ENCODE measurements around the gene MNAT1.

The MNAT1 gene

DNA sequence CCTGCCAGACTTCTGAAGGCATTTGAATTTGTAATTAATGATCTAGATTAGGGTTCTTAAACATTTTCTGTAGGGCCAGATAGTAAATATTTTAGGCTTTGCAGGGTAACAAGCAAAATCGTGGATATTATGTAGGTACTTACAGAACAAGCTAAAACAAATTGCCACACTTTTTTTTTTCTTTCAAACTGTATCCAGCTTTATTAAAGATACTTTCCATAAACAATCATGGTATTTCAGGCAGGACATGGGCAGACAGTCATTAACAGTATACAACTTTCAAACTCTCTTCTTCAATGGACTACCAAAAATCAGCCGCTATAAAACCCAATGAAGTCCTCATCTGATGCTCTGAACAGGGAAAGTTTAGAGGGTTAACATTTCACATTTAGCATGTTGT lies 236.7 kb downstream of the MNAT1 start:
- Histone ChIP-seq H3K79me2 (ENCODE audit: insufficient read depth, low read length) (peaks cover 3% of the 10 kb centered on the region; the same call in 1 of the 2 replicates), H3K9ac (ENCODE audit: low read depth, low read length, poor library complexity, severe bottlenecking) (no peak overlapping the region), H3K36me3 (ENCODE audit: insufficient read depth, low read length) (peaks cover 4% of the 10 kb centered on the region; the same call in 1 of the 2 replicates), H3K4me2 (ENCODE audit: low read depth, low read length, poor library complexity, severe bottlenecking) (no peak overlapping the region), H3K4me1 (ENCODE audit: insufficient read depth, low read length, poor library complexity, severe bottlenecking) (peaks cover 5% of the 10 kb centered on the region), H3K9me3 (ENCODE audit: insufficient read depth, low read depth, low read length) (no peaks in the 10 kb centered on the region), H3K27me3 (ENCODE audit: insufficient read depth, low read length, poor library complexity, severe bottlenecking) (no peaks in the 10 kb centered on the region), H3F3A (ENCODE audit: low read depth) (no peaks in the 10 kb centered on the region), H3K9me2 (replicated peaks; ENCODE audit: low read depth, low read length) (no peaks in the 10 kb centered on the region), H3K4me3 (ENCODE audit: low read length, poor library complexity, severe bottlenecking) (no peak overlapping the region), H2AFZ (ENCODE audit: low read length) (no peak overlapping the region), H4K20me1 (ENCODE audit: insufficient read depth, low read length, poor library complexity, severe bottlenecking) (no peaks in the 10 kb centered on the region)
- no peak for TF ChIP-seq EZH2phosphoT487 (IDR thresholded peaks at IDR 0.05; ENCODE audit: borderline replicate concordance)
- TF ChIP-seq, protein P1, sequence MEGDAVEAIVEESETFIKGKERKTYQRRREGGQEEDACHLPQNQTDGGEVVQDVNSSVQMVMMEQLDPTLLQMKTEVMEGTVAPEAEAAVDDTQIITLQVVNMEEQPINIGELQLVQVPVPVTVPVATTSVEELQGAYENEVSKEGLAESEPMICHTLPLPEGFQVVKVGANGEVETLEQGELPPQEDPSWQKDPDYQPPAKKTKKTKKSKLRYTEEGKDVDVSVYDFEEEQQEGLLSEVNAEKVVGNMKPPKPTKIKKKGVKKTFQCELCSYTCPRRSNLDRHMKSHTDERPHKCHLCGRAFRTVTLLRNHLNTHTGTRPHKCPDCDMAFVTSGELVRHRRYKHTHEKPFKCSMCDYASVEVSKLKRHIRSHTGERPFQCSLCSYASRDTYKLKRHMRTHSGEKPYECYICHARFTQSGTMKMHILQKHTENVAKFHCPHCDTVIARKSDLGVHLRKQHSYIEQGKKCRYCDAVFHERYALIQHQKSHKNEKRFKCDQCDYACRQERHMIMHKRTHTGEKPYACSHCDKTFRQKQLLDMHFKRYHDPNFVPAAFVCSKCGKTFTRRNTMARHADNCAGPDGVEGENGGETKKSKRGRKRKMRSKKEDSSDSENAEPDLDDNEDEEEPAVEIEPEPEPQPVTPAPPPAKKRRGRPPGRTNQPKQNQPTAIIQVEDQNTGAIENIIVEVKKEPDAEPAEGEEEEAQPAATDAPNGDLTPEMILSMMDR (conservative IDR thresholded peaks at IDR 0.05; ENCODE audit: low read length), result no peak

DNA sequence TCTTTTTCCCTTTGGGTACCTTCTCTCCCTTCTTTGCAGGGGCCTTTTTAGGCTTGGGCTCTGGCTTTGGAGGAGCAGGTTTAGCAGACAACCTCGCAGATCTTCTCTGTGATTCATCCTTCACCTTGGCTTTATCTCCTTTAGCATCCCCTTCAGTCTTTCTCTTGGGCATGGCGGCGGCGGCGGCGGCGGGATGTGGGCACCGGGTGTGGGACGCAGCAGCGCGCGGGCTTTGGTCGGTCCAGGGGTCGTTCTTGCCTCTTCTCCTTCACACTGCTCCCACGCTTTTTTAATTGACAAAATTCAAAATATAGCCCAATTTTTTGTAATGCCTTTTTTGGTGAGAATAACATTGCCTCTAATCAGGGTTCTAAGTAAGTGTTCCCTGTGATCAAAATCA lies 237.7 kb downstream of the MNAT1 start:
- no peak for TF ChIP-seq EZH2phosphoT487 (IDR thresholded peaks at IDR 0.05; ENCODE audit: borderline replicate concordance)
- TF ChIP-seq, protein P1 (conservative IDR thresholded peaks at IDR 0.05; ENCODE audit: low read length), result no peak
- Histone ChIP-seq H3K4me2 (ENCODE audit: low read depth, low read length, poor library complexity, severe bottlenecking) (no peak overlapping the region), H2AFZ (ENCODE audit: low read length) (no peak overlapping the region), H3F3A (ENCODE audit: low read depth) (no peaks in the 10 kb centered on the region), H3K9ac (ENCODE audit: low read depth, low read length, poor library complexity, severe bottlenecking) (no peak overlapping the region), H4K20me1 (ENCODE audit: insufficient read depth, low read length, poor library complexity, severe bottlenecking) (no peaks in the 10 kb centered on the region), H3K9me2 (replicated peaks; ENCODE audit: low read depth, low read length) (no peaks in the 10 kb centered on the region), H3K9me3 (ENCODE audit: insufficient read depth, low read depth, low read length) (no peaks in the 10 kb centered on the region), H3K36me3 (ENCODE audit: insufficient read depth, low read length) (peaks cover 4% of the 10 kb centered on the region; the same call in 1 of the 2 replicates), H3K4me3 (ENCODE audit: low read length, poor library complexity, severe bottlenecking) (no peak overlapping the region), H3K27me3 (ENCODE audit: insufficient read depth, low read length, poor library complexity, severe bottlenecking) (no peaks in the 10 kb centered on the region), H3K4me1 (ENCODE audit: insufficient read depth, low read length, poor library complexity, severe bottlenecking) (peaks cover under 1% of the 10 kb centered on the region), H3K79me2 (ENCODE audit: insufficient read depth, low read length) (peaks cover under 1% of the 10 kb centered on the region; the same call in 1 of the 2 replicates)

DNA sequence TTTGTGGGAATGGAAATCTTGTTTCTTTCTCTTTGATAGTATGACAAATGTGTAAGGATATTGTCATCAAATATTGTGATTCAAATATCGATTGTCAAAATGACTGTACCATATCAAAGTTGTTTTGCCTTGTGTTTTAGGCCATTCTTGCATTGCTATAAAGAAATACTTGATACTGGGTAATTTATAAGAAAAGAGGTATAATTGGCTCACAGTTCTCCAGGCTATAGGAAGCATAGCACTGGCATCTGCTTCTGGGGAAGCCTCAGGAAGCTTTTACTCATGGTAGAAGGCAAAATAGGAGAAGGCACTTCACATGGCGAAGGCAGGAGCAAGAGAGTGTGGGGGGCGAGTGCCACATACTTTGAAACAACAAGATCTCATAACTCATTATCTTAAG lies 238.5 kb downstream of the MNAT1 start:
- TF ChIP-seq, protein P1 (conservative IDR thresholded peaks at IDR 0.05; ENCODE audit: low read length), result no peak
- TF ChIP-seq EZH2phosphoT487 (IDR thresholded peaks at IDR 0.05; ENCODE audit: borderline replicate concordance), result no peak
- Histone ChIP-seq H3K9ac (ENCODE audit: low read depth, low read length, poor library complexity, severe bottlenecking) (no peak overlapping the region), H3K27me3 (ENCODE audit: insufficient read depth, low read length, poor library complexity, severe bottlenecking) (no peaks in the 10 kb centered on the region), H3F3A (ENCODE audit: low read depth) (no peaks in the 10 kb centered on the region), H4K20me1 (ENCODE audit: insufficient read depth, low read length, poor library complexity, severe bottlenecking) (no peaks in the 10 kb centered on the region), H3K9me2 (replicated peaks; ENCODE audit: low read depth, low read length) (no peaks in the 10 kb centered on the region), H3K9me3 (ENCODE audit: insufficient read depth, low read depth, low read length) (no peaks in the 10 kb centered on the region), H3K36me3 (ENCODE audit: insufficient read depth, low read length) (peaks cover 4% of the 10 kb centered on the region; the same call in 1 of the 2 replicates), H3K4me3 (ENCODE audit: low read length, poor library complexity, severe bottlenecking) (no peak overlapping the region), H3K4me1 (ENCODE audit: insufficient read depth, low read length, poor library complexity, severe bottlenecking) (no peaks in the 10 kb centered on the region), H2AFZ (ENCODE audit: low read length) (no peak overlapping the region), H3K79me2 (ENCODE audit: insufficient read depth, low read length) (no peaks in the 10 kb centered on the region), H3K4me2 (ENCODE audit: low read depth, low read length, poor library complexity, severe bottlenecking) (no peak overlapping the region)
